Neural progenitor cell (in vitro differentiated cells): Measurements from ENCODE around the gene HTR6. TPM values are rescaled to one million over a fixed set of nuclear protein-coding genes. Genes with fewer than 3 reads are reported as not detected.
"Not testable (repeated sequence)": the region's sequence is repeated elsewhere in the genome, so short reads cannot be mapped to it uniquely, and the experiment has no call there.

Source experiments
- DNase-seq: peaks from one replicate; pipeline ENCODE4 v3.0.0-alpha.2; 2016; ENCODE audit warnings: low spot score
- H2AFZ ChIP-seq: fragments of 200-600 bp; sonication (generic); replicated peaks from 2 replicates; pipeline ENCODE4 v1.6.1; 2016; ENCODE audit warnings: antibody characterized with exemption
- H3F3A ChIP-seq: fragments of 200-600 bp; sonication (generic); 2 replicates; pipeline ENCODE4 v1.6.1; 2016; ENCODE audit warnings: antibody characterized with exemption, low read depth
- H3K27ac ChIP-seq: fragments of 200-600 bp; sonication (generic); 2 replicates; pipeline ENCODE4 v1.5.1; 2016; ENCODE audit warnings: mild to moderate bottlenecking
- H3K27me3 ChIP-seq: fragments of 200-600 bp; sonication (generic); 2 replicates; pipeline ENCODE4 v1.6.1; 2016; ENCODE audit warnings: mild to moderate bottlenecking, moderate library complexity
- H3K36me3 ChIP-seq: fragments of 200-600 bp; sonication (generic); 2 replicates; pipeline ENCODE4 v1.5.1; 2016
- H3K4me1 ChIP-seq: fragments of 200-600 bp; sonication (generic); 2 replicates; pipeline ENCODE4 v1.6.1; 2016; ENCODE audit warnings: mixed run types
- H3K4me2 ChIP-seq: fragments of 200-600 bp; sonication (generic); 2 replicates; pipeline ENCODE4 v1.6.1; 2016
- H3K4me3 ChIP-seq: fragments of 200-600 bp; sonication (generic); 2 replicates; pipeline ENCODE4 v1.5.1; 2016
- H3K79me2 ChIP-seq: fragments of 200-600 bp; sonication (generic); 2 replicates; pipeline ENCODE4 v1.6.1; 2016; ENCODE audit warnings: low read depth
- H3K9ac ChIP-seq: fragments of 200-600 bp; sonication (generic); 2 replicates; pipeline ENCODE4 v1.6.1; 2016
- H3K9me3 ChIP-seq: fragments of 200-600 bp; sonication (generic); 2 replicates; pipeline ENCODE4 v1.5.1; 2016; ENCODE audit warnings: low read depth
- H4K20me1 ChIP-seq: fragments of 200-600 bp; sonication (generic); 2 replicates; pipeline ENCODE4 v1.6.1; 2016; ENCODE audit warnings: low read depth
- H3K27ac Mint-ChIP-seq: 3 replicates; pipeline ENCODE4 v1.8.0; 2021; ENCODE audit warnings: mixed read lengths
- H3K27me3 Mint-ChIP-seq: 2 replicates; pipeline ENCODE4 v1.8.0; 2022; ENCODE audit warnings: low read depth, mild to moderate bottlenecking, inconsistent platforms, moderate library complexity, mixed read lengths; ENCODE audit not compliant: insufficient read depth
- H3K36me3 Mint-ChIP-seq: 3 replicates; pipeline ENCODE4 v1.8.0; 2021; ENCODE audit warnings: mixed read lengths
- H3K4me1 Mint-ChIP-seq: 3 replicates; pipeline ENCODE4 v1.8.0; 2021; ENCODE audit warnings: mixed read lengths
- H3K4me3 Mint-ChIP-seq: 3 replicates; pipeline ENCODE4 v1.8.0; 2021; ENCODE audit warnings: mild to moderate bottlenecking, moderate library complexity, mixed read lengths
- H3K9me3 Mint-ChIP-seq: 3 replicates; pipeline ENCODE4 v1.8.0; 2020; ENCODE audit warnings: mixed read lengths
- EZH2 ChIP-seq: fragments of 200-600 bp; sonication (generic); IDR thresholded peaks from 2 replicates; pipeline ENCODE4 v1.6.1; 2017; ENCODE audit warnings: antibody characterized with exemption, mild to moderate bottlenecking, moderate library complexity
- EZH2phosphoT487 ChIP-seq: fragments of 200-600 bp; sonication (generic); IDR thresholded peaks from 2 replicates; pipeline ENCODE4 v1.6.1; 2017; ENCODE audit warnings: antibody characterized with exemption
- total RNA-seq: library from RNA; depleted of rRNA; stranded (reverse); fragments of >200 nt; gene quantifications from 2 replicates; pipeline ENCODE4 v1.2.3, GENCODE V29; 2015; ENCODE audit warnings: low replicate concordance
- TF ChIP-seq, protein P1 (sequence below): fragments of 200-600 bp; sonication (generic); IDR thresholded peaks from 2 replicates; pipeline ENCODE4 v1.5.1; 2017; ENCODE audit warnings: antibody characterized with exemption, mild to moderate bottlenecking

The HTR6 gene
- total RNA-seq, 1 donor from 2014 or later, result not detected

DNA sequence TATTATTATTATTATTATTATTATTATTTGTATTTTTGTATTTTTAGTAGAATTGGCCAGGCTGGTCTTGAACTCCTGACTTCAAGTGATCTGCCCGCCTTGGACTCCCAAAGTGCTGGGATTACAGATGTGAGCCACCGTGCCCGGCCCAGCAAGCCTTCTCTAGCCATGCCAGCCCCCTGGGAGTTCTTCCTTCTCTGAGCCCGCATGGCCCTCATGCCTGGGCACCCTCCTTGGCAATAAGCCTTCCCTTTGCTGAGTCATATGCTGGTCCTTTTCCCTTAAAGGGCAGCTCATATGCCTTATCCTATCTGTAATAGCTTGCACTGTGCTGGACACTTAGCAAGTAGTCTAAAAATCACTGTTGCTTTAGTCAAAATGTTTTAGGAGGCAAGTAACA, 29.0 kb upstream of the HTR6 start:
- H3K79me2 ChIP-seq, result no peaks in the 10 kb centered on the region
- H3K27ac ChIP-seq, result no peak overlapping the region
- H3K27ac Mint-ChIP-seq, result no peak overlapping the region
- H3K9me3 ChIP-seq, result no peaks in the 10 kb centered on the region
- H3K4me1 ChIP-seq, result peaks cover 8% of the 10 kb centered on the region
- no peak for TF ChIP-seq EZH2
- TF ChIP-seq, protein P1, sequence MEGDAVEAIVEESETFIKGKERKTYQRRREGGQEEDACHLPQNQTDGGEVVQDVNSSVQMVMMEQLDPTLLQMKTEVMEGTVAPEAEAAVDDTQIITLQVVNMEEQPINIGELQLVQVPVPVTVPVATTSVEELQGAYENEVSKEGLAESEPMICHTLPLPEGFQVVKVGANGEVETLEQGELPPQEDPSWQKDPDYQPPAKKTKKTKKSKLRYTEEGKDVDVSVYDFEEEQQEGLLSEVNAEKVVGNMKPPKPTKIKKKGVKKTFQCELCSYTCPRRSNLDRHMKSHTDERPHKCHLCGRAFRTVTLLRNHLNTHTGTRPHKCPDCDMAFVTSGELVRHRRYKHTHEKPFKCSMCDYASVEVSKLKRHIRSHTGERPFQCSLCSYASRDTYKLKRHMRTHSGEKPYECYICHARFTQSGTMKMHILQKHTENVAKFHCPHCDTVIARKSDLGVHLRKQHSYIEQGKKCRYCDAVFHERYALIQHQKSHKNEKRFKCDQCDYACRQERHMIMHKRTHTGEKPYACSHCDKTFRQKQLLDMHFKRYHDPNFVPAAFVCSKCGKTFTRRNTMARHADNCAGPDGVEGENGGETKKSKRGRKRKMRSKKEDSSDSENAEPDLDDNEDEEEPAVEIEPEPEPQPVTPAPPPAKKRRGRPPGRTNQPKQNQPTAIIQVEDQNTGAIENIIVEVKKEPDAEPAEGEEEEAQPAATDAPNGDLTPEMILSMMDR, result no peak
- TF ChIP-seq EZH2phosphoT487, result no peak
- peaks cover 2% of the 10 kb centered on the region for H4K20me1 ChIP-seq
- no peak overlapping the region for H3K4me3 Mint-ChIP-seq
- no peak for DNase-seq
- H3K36me3 ChIP-seq, result no peaks in the 10 kb centered on the region
- H3K4me3 ChIP-seq, result no peak overlapping the region
- peaks cover 10% of the 10 kb centered on the region for H3F3A ChIP-seq
- peaks cover 6% of the 10 kb centered on the region for H3K4me1 Mint-ChIP-seq
- H3K27me3 Mint-ChIP-seq, result peaks cover 3% of the 10 kb centered on the region
- H3K27me3 ChIP-seq, result peaks cover 1% of the 10 kb centered on the region
- no peak overlapping the region for H3K9ac ChIP-seq
- H3K4me2 ChIP-seq, result no peak overlapping the region
- no peaks in the 10 kb centered on the region for H3K36me3 Mint-ChIP-seq
- no peak overlapping the region for H2AFZ ChIP-seq
- no peaks in the 10 kb centered on the region for H3K9me3 Mint-ChIP-seq

DNA sequence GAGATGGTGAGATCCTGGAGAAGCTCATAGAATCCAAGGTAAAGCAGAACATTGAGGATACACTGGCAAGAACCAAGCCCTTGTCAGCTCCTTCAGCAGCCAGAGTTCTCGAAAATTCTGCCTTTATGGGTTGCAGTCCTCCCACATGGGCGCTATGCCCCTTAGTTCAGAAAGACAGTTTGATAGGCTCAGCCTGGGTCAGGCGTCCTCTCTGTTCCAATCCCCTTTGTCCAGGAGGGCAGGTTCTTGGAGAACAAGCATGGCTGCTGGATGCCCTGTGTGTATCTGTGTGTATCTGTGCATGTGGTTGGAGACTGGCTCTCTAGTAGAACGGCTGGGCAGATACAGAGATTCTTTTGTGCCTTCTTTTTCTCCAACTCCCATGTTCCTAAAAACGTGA, 28.6 kb upstream of the HTR6 start:
- Histone ChIP-seq H3K79me2 (no peaks in the 10 kb centered on the region), H3K4me1 (peaks cover 12% of the 10 kb centered on the region), H3K4me2 (no peak overlapping the region), H3K9me3 (no peaks in the 10 kb centered on the region), H3K27ac (no peak overlapping the region), H4K20me1 (peaks cover 6% of the 10 kb centered on the region), H3K9ac (no peak overlapping the region), H3F3A (peaks cover 14% of the 10 kb centered on the region), H3K4me3 (no peak overlapping the region), H3K36me3 (no peaks in the 10 kb centered on the region), H3K27me3 (peaks cover 5% of the 10 kb centered on the region), H2AFZ (no peak overlapping the region)
- Mint-ChIP-seq H3K27ac (no peak overlapping the region), H3K27me3 (peaks cover 7% of the 10 kb centered on the region), H3K36me3 (no peaks in the 10 kb centered on the region), H3K4me1 (peaks cover 6% of the 10 kb centered on the region), H3K4me3 (no peak overlapping the region), H3K9me3 (no peaks in the 10 kb centered on the region)
- DNase-seq, result no peak
- TF ChIP-seq EZH2phosphoT487 (no peak), EZH2 (no peak)
- TF ChIP-seq, protein P1, result no peak

DNA sequence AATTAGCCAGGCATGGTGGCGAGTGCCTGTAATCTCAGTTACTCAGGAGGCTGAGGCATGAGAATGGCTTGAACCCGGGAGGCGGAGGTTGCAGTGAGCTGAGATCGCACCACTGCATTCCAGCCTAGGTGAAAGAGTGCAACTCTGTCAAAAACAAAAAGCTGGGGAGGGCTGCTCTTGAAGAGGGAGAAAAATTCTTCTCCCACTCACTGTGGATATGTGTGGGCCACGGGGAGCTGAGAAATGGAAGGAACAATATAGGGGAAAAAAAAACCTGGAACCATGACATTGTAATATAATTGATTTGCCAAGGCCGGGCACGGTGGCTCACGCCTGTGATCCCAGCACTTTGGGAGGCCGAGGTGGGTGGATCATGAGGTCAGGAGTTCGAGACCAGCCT, 27.9 kb upstream of the HTR6 start:
- not testable (repeated sequence) for DNase-seq, H3K4me2 ChIP-seq, H3K9me3 ChIP-seq, H3K27me3 Mint-ChIP-seq, H3K9me3 Mint-ChIP-seq, H3K36me3 Mint-ChIP-seq, H3K4me3 Mint-ChIP-seq, H3K27ac ChIP-seq, H2AFZ ChIP-seq, H3K9ac ChIP-seq, H3K79me2 ChIP-seq, H3K4me3 ChIP-seq, H3K36me3 ChIP-seq, H3K27ac Mint-ChIP-seq
- peaks cover 11% of the 10 kb centered on the region for H3K4me1 Mint-ChIP-seq
- Histone ChIP-seq H3K27me3 (peaks cover 12% of the 10 kb centered on the region), H4K20me1 (peaks cover 10% of the 10 kb centered on the region), H3K4me1 (peaks cover 14% of the 10 kb centered on the region), H3F3A (peaks cover 19% of the 10 kb centered on the region)

DNA sequence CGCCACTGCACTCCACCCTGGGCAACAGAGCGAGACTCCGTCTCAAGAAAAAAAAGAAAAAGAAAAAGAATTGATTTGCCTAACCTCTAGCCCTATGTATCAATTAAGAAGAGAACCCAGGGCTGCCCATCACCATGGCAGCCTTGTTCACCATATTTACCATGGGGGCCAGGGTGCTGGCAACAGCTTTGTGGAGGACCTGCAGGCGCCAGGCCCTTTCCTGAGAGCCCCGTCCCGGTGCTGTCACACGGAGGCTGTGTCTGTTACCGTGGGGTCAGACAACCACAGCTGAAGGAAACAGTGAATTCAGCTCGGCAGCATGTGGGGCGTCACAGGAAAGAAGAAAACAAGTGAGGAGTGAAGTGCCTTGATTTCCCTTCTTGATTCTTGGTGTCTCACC, 27.1 kb upstream of the HTR6 start:
- H3K79me2 ChIP-seq, result no peaks in the 10 kb centered on the region
- peaks cover 20% of the 10 kb centered on the region for H3F3A ChIP-seq
- TF ChIP-seq, protein P1, result no peak
- TF ChIP-seq EZH2 (no peak), EZH2phosphoT487 (no peak)
- Mint-ChIP-seq H3K36me3 (no peaks in the 10 kb centered on the region), H3K9me3 (no peaks in the 10 kb centered on the region), H3K27ac (no peak overlapping the region), H3K27me3 (peaks cover 11% of the 10 kb centered on the region), H3K4me3 (no peak overlapping the region), H3K4me1 (peaks cover 11% of the 10 kb centered on the region)
- no peak overlapping the region for H2AFZ ChIP-seq
- no peaks in the 10 kb centered on the region for H3K9me3 ChIP-seq
- peaks cover 21% of the 10 kb centered on the region for H3K27me3 ChIP-seq
- H3K36me3 ChIP-seq, result no peaks in the 10 kb centered on the region
- peaks cover 14% of the 10 kb centered on the region for H3K4me1 ChIP-seq
- no peak overlapping the region for H3K4me3 ChIP-seq
- H4K20me1 ChIP-seq, result peaks cover 10% of the 10 kb centered on the region
- no peak overlapping the region for H3K9ac ChIP-seq
- H3K27ac ChIP-seq, result no peak overlapping the region
- no peak for DNase-seq
- H3K4me2 ChIP-seq, result no peak overlapping the region

DNA sequence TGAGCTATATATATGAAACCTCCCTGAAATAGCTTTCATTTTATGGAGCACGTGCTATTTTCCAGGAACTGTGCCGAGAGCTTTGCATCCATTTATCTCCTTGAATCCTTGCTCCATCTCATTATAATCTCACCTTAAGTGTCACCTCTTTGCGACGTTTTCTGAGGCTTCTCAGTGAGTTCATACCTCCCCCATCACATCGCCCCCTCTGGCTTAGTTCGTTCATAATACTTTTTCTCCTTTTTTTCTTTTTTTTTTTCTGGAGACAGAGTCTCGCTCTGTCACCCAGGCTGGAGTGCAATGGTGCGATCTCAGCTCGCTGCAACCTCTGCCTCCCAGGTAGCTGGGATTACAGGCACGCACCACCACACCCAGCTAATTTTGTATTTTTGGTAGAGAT, 25.4 kb upstream of the HTR6 start:
- Histone ChIP-seq H4K20me1 (peaks cover 10% of the 10 kb centered on the region), H3F3A (peaks cover 31% of the 10 kb centered on the region), H3K4me1 (peaks cover 18% of the 10 kb centered on the region), H3K27me3 (peaks cover 37% of the 10 kb centered on the region)
- H3K4me2 ChIP-seq, H3K4me3 Mint-ChIP-seq, H3K27ac Mint-ChIP-seq, H2AFZ ChIP-seq, DNase-seq, H3K36me3 ChIP-seq, H3K79me2 ChIP-seq, H3K9me3 Mint-ChIP-seq, H3K36me3 Mint-ChIP-seq, H3K9ac ChIP-seq, H3K4me3 ChIP-seq, H3K9me3 ChIP-seq, H3K27ac ChIP-seq: not testable (repeated sequence)
- Mint-ChIP-seq H3K27me3 (peaks cover 19% of the 10 kb centered on the region), H3K4me1 (peaks cover 18% of the 10 kb centered on the region)
